ENCODE results near the gene CNTLN. TPM values are rescaled to one million over a fixed set of nuclear protein-coding genes. Genes with fewer than 3 reads are reported as not detected.
A peak's percentile ranks its signal among the peaks of the same experiment; 100 is the strongest.

Gene CNTLN
- total RNA-seq, 1 donor from 2014 or later = 7.4 TPM

DNA sequence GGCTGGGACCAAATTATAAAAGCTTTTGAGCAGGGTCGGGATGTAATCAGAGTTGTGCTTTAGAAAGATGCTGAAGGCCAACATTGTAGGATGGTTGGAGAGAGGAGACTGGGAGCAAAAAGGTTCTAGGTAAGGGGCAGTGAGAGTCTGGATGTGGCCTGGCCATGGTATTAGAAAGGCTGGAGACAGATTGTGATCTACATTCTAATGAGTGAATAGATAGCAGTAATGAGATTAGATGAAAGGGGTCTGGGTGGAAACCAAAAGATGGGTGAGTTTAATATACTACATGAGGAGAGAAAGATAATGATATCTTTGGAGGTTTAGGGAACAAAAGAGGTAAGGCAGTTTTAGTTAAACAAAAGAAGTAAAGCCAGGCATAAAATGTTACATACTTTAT, 355.3 kb downstream of the CNTLN start:
- Histone ChIP-seq H3K27me3 (no peaks in the 10 kb centered on the region), H3K36me3 (no peaks in the 10 kb centered on the region), H3K27ac (no peak overlapping the region), H3K4me3 (no peak overlapping the region), H3K4me1 (no peaks in the 10 kb centered on the region), H3K9me3 (no peaks in the 10 kb centered on the region)
- no peak for DNase-seq
- intact Hi-C loops (cut with DNase I) = no loop called here
- no peak for ATAC-seq
- TF ChIP-seq, protein P1, sequence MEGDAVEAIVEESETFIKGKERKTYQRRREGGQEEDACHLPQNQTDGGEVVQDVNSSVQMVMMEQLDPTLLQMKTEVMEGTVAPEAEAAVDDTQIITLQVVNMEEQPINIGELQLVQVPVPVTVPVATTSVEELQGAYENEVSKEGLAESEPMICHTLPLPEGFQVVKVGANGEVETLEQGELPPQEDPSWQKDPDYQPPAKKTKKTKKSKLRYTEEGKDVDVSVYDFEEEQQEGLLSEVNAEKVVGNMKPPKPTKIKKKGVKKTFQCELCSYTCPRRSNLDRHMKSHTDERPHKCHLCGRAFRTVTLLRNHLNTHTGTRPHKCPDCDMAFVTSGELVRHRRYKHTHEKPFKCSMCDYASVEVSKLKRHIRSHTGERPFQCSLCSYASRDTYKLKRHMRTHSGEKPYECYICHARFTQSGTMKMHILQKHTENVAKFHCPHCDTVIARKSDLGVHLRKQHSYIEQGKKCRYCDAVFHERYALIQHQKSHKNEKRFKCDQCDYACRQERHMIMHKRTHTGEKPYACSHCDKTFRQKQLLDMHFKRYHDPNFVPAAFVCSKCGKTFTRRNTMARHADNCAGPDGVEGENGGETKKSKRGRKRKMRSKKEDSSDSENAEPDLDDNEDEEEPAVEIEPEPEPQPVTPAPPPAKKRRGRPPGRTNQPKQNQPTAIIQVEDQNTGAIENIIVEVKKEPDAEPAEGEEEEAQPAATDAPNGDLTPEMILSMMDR (IDR thresholded peaks at IDR 0.05) = no peak

DNA sequence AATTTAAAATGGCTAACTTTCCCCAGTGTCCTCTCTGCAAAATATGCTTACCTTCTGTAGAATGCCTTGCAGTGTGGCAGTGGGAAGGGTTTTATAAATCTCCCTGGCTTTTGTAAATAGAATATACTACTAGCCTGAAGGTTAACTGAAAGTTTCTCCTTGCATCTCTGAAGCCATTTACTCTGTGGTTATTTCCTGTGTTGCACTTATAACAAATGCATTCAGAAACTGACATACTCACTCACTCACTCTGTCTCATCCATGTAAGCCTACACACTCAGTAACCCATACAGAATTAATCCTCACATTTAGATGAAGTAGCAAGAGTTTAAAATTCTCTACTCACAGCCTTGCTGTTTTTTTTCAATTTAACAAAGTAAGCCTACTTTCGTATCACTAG, 356.9 kb downstream of the CNTLN start:
- ATAC-seq = no peak
- intact Hi-C loops (cut with DNase I) = no loop called here
- DNase-seq = no peak
- no peaks in the 10 kb centered on the region for H3K9me3 ChIP-seq
- H3K4me1 ChIP-seq = no peaks in the 10 kb centered on the region
- no peaks in the 10 kb centered on the region for H3K27me3 ChIP-seq
- H3K36me3 ChIP-seq = no peaks in the 10 kb centered on the region
- no peak overlapping the region for H3K4me3 ChIP-seq
- H3K27ac ChIP-seq = no peak overlapping the region
- TF ChIP-seq, protein P1 (IDR thresholded peaks at IDR 0.05) = no peak

DNA sequence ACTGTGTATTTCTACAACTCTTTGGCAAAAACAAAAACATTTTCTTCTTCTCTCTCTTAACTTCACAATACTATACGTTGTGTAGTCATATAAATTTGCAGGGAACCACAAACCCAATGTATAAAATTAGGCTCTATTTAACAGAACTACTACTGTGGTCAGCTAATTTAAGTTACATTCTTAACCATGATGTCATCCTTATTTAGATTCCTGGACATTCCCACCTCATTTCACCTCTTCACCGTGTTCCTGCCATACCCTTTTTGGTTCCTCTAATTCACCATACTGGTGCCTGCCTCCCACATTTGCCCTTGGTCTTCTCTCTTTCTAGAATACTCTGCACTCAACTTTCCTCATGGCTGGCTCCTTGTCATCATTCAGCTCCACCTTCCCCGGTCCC, 368.4 kb downstream of the CNTLN start:
- ATAC-seq (no peak), DNase-seq (no peak)
- H3K27me3 ChIP-seq = no peaks in the 10 kb centered on the region
- H3K4me3 ChIP-seq = no peak overlapping the region
- no peaks in the 10 kb centered on the region for H3K4me1 ChIP-seq
- TF ChIP-seq, protein P1 (IDR thresholded peaks at IDR 0.05) = no peak
- no peaks in the 10 kb centered on the region for H3K36me3 ChIP-seq
- H3K27ac ChIP-seq = no peak overlapping the region
- no peaks in the 10 kb centered on the region for H3K9me3 ChIP-seq
- intact Hi-C loops (cut with DNase I) = no loop called here

DNA sequence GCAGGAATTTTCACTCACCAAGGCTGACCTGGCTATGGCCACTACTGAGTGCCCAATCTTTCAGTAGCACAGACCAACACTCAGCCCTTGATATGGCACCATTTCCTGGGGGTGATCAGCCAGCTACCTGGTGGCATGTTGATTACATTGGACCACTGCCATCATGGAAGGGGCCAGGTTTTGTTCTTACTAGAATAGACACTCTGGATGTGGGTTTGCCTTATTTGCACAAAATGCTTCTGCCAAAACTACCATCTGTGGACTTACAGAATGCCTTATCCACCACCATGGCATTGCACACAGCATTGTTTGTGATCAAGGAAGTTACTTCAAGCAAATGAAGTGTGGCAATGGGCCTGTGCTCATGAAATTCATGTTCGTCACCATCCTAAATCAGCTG, 374.3 kb downstream of the CNTLN start:
- intact Hi-C loops (cut with DNase I) = no loop called here
- TF ChIP-seq, protein P1 (IDR thresholded peaks at IDR 0.05) = no peak
- Histone ChIP-seq H3K36me3 (no peaks in the 10 kb centered on the region), H3K4me3 (no peak overlapping the region), H3K27ac (no peak overlapping the region), H3K9me3 (no peaks in the 10 kb centered on the region), H3K27me3 (no peaks in the 10 kb centered on the region), H3K4me1 (no peaks in the 10 kb centered on the region)
- ATAC-seq = no peak
- no peak for DNase-seq

DNA sequence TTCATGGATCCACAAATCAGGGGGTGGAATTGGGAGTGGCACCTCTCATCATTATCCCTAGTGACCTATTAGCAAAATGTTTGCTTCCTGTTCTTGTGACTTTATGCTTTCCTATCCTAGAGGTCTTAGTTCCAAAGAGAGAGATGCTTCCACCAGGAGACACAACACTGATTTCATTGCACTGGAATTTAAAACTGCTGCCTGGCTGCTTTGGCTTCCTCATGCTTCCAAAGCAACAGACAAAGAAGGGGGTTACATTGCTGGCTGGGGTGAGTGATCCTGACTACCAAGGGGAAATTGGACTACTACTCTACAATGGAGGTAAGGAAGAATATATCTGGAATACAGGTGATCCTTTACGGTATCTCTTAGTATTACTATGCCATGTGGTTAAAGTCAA, 374.9 kb downstream of the CNTLN start:
- TF ChIP-seq, protein P1 (IDR thresholded peaks at IDR 0.05) = no peak
- intact Hi-C loops (cut with DNase I) = no loop called here
- H3K36me3 ChIP-seq = no peaks in the 10 kb centered on the region

DNA sequence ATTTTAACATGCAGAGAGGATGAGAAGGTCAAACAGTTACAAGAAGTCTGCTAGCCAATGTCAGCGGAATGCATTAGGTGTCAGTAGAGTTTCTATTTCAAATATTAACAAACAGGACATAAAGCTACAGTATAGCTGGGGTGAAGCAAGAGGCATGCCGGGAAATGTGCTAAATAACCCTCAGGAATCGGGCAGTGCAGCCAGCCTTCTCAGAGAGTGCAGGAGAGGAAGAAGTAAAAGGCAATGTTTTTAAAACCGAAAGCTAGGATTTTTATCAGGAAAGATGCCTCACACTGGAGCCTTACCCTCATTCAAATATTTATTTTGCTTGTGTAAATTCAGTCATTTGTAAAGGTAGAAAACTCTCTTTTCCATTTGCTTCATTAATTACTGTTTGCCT, 384.9 kb downstream of the CNTLN start:
- intact Hi-C loops (cut with DNase I) = no loop called here
- H3K27me3 ChIP-seq = no peaks in the 10 kb centered on the region
- H3K4me3 ChIP-seq = no peak overlapping the region
- TF ChIP-seq, protein P1 (IDR thresholded peaks at IDR 0.05) = no peak
- ATAC-seq (peak; percentile 27), DNase-seq (no peak)
- no peaks in the 10 kb centered on the region for H3K9me3 ChIP-seq
- H3K4me1 ChIP-seq = no peaks in the 10 kb centered on the region
- H3K27ac ChIP-seq = no peak overlapping the region
- H3K36me3 ChIP-seq = no peaks in the 10 kb centered on the region

More for the DNA sequence above, 374.9 kb downstream of the CNTLN start:
- H3K9me3 ChIP-seq = no peaks in the 10 kb centered on the region
- H3K27ac ChIP-seq = no peak overlapping the region
- no peaks in the 10 kb centered on the region for H3K4me1 ChIP-seq
- ATAC-seq (no peak), DNase-seq (no peak)
- H3K27me3 ChIP-seq = no peaks in the 10 kb centered on the region
- H3K4me3 ChIP-seq = no peak overlapping the region

All from upper lobe of right lung (tissue), 1 donor.